MCF 10A (cell line): ENCODE results near the gene MOSPD2. TPM values are rescaled to one million over a fixed set of nuclear protein-coding genes. Genes with fewer than 3 reads are reported as not detected.

Experiments
- BruUV-seq: library from RNA; stranded (reverse); fragments of 400-500 nt; replicated peaks from 2 replicates; lab custom pipeline; 2021; lab: Mats Ljungman, UMichigan
- CTCF ChIA-PET: fragments of 300-600 bp; sonication (Branson Sonifier 250); formaldehyde crosslinking; extraction: SDS; loops from one replicate; lab custom pipeline; 2021; ENCODE audit warnings: antibody characterized with exemption, inconsistent platforms; lab: Yijun Ruan, JAX
- POLR2A ChIA-PET: fragments of 300-600, 350-650 bp; sonication (Branson Sonifier 250); formaldehyde crosslinking; extraction: SDS; loops from one replicate; lab custom pipeline; 2020; ENCODE audit warnings: antibody characterized with exemption, inconsistent platforms; lab: Yijun Ruan, JAX
- DNase-seq: peaks from one replicate; pipeline ENCODE4 v3.0.0-alpha.2; 2018; ENCODE audit not compliant: unreplicated experiment
- H3K27ac Mint-ChIP-seq: one replicate; pipeline ENCODE4 v1.8.0; 2022; ENCODE audit warnings: mild to moderate bottlenecking, low read depth, mixed read lengths; ENCODE audit not compliant: unreplicated experiment
- H3K27me3 Mint-ChIP-seq: one replicate; pipeline ENCODE4 v1.8.0; 2022; ENCODE audit warnings: mixed read lengths; ENCODE audit not compliant: insufficient read depth, unreplicated experiment
- H3K36me3 Mint-ChIP-seq: one replicate; pipeline ENCODE4 v1.8.0; 2022; ENCODE audit warnings: mild to moderate bottlenecking, moderate library complexity, mixed read lengths; ENCODE audit not compliant: insufficient read depth, unreplicated experiment
- H3K4me1 Mint-ChIP-seq: one replicate; pipeline ENCODE4 v1.8.0; 2022; ENCODE audit warnings: mixed read lengths; ENCODE audit not compliant: insufficient read depth, unreplicated experiment
- H3K4me3 Mint-ChIP-seq: one replicate; pipeline ENCODE4 v1.8.0; 2022; ENCODE audit warnings: mild to moderate bottlenecking, moderate library complexity, mixed read lengths; ENCODE audit not compliant: unreplicated experiment
- H3K9me3 Mint-ChIP-seq: one replicate; pipeline ENCODE4 v1.8.0; 2022; ENCODE audit warnings: mixed read lengths; ENCODE audit not compliant: unreplicated experiment
- intact Hi-C: fragments of 100-400 bp; cut with micrococcal nuclease; formaldehyde crosslinking; loops from 2 replicates; pipeline ENCODE4 v1.14.1; 2022
- total RNA-seq: library from RNA; stranded (reverse); gene quantifications from 2 replicates; pipeline ENCODE4 v1.2.3, GENCODE V29; 2022
- TF ChIP-seq, protein P1 (sequence below): fragments of 200-600 bp; IDR thresholded peaks from one replicate; pipeline ENCODE4 v1.8.0; 2022; ENCODE audit warnings: antibody characterized with exemption, mild to moderate bottlenecking; ENCODE audit not compliant: unreplicated experiment

Gene MOSPD2
- total RNA-seq, 1 experiment from 2014 or later: 8.9 TPM

DNA sequence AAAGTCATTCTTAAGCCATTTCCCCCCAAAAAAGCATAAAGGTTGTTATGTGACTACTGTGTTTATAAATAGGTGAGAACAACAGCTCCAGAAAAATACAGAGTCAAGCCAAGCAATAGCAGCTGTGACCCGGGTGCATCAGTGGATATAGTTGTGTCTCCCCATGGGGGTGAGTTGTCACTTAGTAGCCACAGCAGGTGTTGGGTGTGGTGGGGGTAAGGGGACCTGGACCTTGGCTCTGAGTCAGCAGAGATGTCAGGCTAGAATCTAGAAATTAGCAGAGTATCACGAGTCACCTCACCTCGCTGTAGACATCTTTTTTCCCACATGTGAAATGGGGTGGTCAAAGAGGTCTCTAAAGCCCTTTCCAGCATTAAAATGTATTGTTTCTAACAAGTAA lies 42.4 kb downstream of the MOSPD2 start:
- CTCF ChIA-PET: no interaction called here
- H3K27me3 Mint-ChIP-seq: peaks cover 36% of the 10 kb centered on the region
- BruUV-seq: no TSS peak

DNA sequence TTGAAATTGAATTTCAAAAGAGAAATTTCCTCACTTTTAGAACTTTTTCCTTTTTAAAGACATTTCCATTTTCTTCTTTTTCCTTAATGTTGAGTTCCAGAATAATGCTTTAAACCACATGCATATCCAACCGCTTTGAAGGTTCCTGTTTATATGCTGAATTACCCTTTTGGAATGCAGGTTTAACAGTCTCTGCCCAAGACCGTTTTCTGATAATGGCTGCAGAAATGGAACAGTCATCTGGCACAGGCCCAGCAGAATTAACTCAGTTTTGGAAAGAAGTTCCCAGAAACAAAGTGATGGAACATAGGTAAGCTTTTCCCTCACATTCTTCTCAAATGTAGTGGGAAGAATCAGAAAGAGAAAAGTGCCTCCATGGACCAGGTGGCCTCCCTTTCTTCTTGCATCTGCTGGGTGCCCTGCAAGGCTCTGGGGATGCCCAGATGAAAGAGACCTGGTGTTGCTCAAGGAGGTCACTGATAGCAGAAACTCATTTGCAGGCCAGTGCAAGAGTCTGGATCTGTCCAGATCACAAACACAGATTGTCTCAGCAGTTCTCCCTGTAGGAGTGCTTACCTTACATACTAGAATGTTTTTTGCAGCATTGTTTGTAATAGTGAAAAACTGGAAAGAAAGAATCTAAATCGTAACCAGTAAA lies 42.9 kb downstream of the MOSPD2 start:
- intact Hi-C loops: no loop called here
- DNase-seq: no peak
- H3K4me3 Mint-ChIP-seq: no peak overlapping the region
- TF ChIP-seq, protein P1, sequence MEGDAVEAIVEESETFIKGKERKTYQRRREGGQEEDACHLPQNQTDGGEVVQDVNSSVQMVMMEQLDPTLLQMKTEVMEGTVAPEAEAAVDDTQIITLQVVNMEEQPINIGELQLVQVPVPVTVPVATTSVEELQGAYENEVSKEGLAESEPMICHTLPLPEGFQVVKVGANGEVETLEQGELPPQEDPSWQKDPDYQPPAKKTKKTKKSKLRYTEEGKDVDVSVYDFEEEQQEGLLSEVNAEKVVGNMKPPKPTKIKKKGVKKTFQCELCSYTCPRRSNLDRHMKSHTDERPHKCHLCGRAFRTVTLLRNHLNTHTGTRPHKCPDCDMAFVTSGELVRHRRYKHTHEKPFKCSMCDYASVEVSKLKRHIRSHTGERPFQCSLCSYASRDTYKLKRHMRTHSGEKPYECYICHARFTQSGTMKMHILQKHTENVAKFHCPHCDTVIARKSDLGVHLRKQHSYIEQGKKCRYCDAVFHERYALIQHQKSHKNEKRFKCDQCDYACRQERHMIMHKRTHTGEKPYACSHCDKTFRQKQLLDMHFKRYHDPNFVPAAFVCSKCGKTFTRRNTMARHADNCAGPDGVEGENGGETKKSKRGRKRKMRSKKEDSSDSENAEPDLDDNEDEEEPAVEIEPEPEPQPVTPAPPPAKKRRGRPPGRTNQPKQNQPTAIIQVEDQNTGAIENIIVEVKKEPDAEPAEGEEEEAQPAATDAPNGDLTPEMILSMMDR: no peak
- ChIA-PET CTCF (no interaction called here), POLR2A (interaction anchor here (0.6 kb wide), 1 partner anchor 872 kb away, joined by 5 read pairs; no protein-coding TSS in a partner anchor)
- H3K27me3 Mint-ChIP-seq: peaks cover 40% of the 10 kb centered on the region
- BruUV-seq: no TSS peak
- H3K36me3 Mint-ChIP-seq: peaks cover 21% of the 10 kb centered on the region
- no peaks in the 10 kb centered on the region for H3K9me3 Mint-ChIP-seq
- no peak overlapping the region for H3K27ac Mint-ChIP-seq
- H3K4me1 Mint-ChIP-seq: no peaks in the 10 kb centered on the region

More for the DNA sequence above, 42.4 kb downstream of the MOSPD2 start:
- DNase-seq: no peak
- H3K4me1 Mint-ChIP-seq: no peaks in the 10 kb centered on the region
- peaks cover 26% of the 10 kb centered on the region for H3K36me3 Mint-ChIP-seq
- TF ChIP-seq, protein P1: no peak
- no peak overlapping the region for H3K27ac Mint-ChIP-seq
- POLR2A ChIA-PET: interaction anchor here (0.6 kb wide), 1 partner anchor 872 kb away, joined by 5 read pairs; no protein-coding TSS in a partner anchor
- intact Hi-C loops: no loop called here
- no peak overlapping the region for H3K4me3 Mint-ChIP-seq
- H3K9me3 Mint-ChIP-seq: no peaks in the 10 kb centered on the region

DNA sequence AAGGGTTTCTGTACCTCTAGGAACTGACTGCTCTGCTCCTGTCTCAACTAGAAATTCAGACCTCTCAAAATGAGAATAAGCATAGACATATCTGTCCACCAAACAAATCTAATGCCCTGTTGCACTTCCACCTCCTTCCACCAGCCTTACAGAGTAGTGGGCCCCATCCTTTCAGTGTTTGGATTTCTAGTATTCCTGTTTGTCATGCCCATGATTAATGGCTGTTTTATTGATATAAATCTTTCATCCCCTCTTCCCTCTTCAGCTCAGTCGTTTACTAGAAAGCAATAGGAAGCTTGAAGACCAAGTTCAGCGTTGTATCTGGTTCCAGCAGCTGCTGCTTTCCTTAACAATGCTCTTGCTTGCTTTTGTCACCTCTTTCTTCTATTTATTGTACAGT lies 46.2 kb downstream of the MOSPD2 start:
- TF ChIP-seq, protein P1: no peak
- ChIA-PET CTCF (interaction anchor here (0.6 kb wide), 2 partner anchors 11 to 25 kb away, joined by 3 read pairs; no protein-coding TSS in a partner anchor), POLR2A (no interaction called here)
- Mint-ChIP-seq H3K27ac (no peak overlapping the region), H3K36me3 (peaks cover 10% of the 10 kb centered on the region), H3K9me3 (no peaks in the 10 kb centered on the region), H3K4me3 (no peak overlapping the region), H3K27me3 (peaks cover 42% of the 10 kb centered on the region), H3K4me1 (no peaks in the 10 kb centered on the region)
- intact Hi-C loops: no loop called here
- no TSS peak for BruUV-seq
- no peak for DNase-seq

DNA sequence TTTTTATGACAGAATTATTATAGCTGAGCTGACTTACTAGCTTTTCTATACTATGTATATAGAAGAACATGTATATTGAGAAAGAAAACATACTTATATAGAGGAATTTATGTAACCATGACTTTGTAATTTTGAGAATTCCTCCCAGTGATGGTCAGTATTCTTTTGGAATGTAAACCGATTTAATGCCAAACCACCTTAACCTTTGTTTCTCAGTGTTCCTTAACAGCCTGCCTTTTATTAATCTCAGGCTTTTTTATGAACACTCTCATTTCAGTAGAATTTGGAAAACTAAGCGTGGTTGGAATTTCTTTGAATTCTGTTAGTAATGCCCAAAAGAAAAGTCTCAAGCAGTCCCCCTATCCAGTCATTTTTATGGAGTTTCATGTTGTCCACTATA lies 47.0 kb downstream of the MOSPD2 start:
- H3K27me3 Mint-ChIP-seq: peaks cover 42% of the 10 kb centered on the region
- H3K4me3 Mint-ChIP-seq: no peak overlapping the region
- no peaks in the 10 kb centered on the region for H3K9me3 Mint-ChIP-seq
- BruUV-seq: no TSS peak
- no peak overlapping the region for H3K27ac Mint-ChIP-seq
- TF ChIP-seq, protein P1: no peak
- DNase-seq: no peak
- intact Hi-C loops: no loop called here
- POLR2A ChIA-PET: no interaction called here
- peaks cover 10% of the 10 kb centered on the region for H3K36me3 Mint-ChIP-seq
- no peaks in the 10 kb centered on the region for H3K4me1 Mint-ChIP-seq
- CTCF ChIA-PET: interaction anchor here (0.6 kb wide), 1 partner anchor 26 kb away, joined by 3 read pairs; no protein-coding TSS in a partner anchor
